ENCODE results near the gene A3GALT2.

DNA sequence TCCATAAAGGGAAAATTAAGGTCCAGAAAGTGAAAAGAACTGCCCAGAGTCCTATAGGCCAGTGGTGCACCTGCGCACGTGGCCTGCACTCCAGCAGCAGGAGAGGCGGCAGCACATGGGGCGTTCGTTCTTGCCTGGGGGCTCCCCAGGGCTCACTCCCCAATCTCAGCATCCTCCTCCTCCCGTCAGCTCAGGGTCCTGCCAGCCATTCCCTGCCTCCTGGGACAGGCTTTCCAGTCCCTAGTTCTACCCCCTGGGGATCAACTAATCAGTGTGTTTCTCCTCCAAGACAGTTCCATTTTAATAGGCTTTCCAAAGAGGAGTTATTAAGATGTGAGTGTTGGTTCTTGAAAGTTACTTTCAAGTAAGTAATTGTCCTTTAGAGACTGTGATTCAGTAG lies 1.2 kb upstream of the A3GALT2 start:
- TF ChIP-seq, protein P1, sequence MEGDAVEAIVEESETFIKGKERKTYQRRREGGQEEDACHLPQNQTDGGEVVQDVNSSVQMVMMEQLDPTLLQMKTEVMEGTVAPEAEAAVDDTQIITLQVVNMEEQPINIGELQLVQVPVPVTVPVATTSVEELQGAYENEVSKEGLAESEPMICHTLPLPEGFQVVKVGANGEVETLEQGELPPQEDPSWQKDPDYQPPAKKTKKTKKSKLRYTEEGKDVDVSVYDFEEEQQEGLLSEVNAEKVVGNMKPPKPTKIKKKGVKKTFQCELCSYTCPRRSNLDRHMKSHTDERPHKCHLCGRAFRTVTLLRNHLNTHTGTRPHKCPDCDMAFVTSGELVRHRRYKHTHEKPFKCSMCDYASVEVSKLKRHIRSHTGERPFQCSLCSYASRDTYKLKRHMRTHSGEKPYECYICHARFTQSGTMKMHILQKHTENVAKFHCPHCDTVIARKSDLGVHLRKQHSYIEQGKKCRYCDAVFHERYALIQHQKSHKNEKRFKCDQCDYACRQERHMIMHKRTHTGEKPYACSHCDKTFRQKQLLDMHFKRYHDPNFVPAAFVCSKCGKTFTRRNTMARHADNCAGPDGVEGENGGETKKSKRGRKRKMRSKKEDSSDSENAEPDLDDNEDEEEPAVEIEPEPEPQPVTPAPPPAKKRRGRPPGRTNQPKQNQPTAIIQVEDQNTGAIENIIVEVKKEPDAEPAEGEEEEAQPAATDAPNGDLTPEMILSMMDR (IDR thresholded peaks at IDR 0.05) = no peak
- TF ChIP-seq EP300 (IDR thresholded peaks at IDR 0.05) (no peak), POLR2A (IDR thresholded peaks at IDR 0.05) (no peak)

Measured in ovary (tissue), 3 donors.